Activated CD4-positive, alpha-beta T cell treated with anti-CD3 and anti-CD28 coated beads for 48 hours (primary cell): Measurements from ENCODE around the gene EEF1A2.
A peak's percentile ranks its signal among the peaks of the same experiment; 100 is the strongest.
"Not testable (repeated sequence)": the region's sequence is repeated elsewhere in the genome, so short reads cannot be mapped to it uniquely, and the experiment has no call there.

Source experiments
- DNase-seq: peaks from one replicate; pipeline ENCODE4 v3.0.0-alpha.2; 2020

EEF1A2 gene

GRCh38 chr20:63484236-63484635 lies 14.6 kb downstream of the EEF1A2 start:
- DNase-seq = no peak

GRCh38 chr20:63483834-63484233 lies 15.0 kb downstream of the EEF1A2 start:
- no peak for DNase-seq

GRCh38 chr20:63482021-63482587 lies 16.8 kb downstream of the EEF1A2 start:
- no peak for DNase-seq

GRCh38 chr20:63481503-63481902 lies 17.4 kb downstream of the EEF1A2 start:
- no peak for DNase-seq

GRCh38 chr20:63479695-63480419 lies 19.0 kb downstream of the EEF1A2 start:
- not testable (repeated sequence) for DNase-seq

- no peak for DNase-seq
Measured at GRCh38 chr20:63478346-63479302, 20.3 kb downstream of the EEF1A2 start.

GRCh38 chr20:63477944-63478343 lies 20.9 kb downstream of the EEF1A2 start:
- DNase-seq = no peak

GRCh38 chr20:63477061-63477616 lies 21.7 kb downstream of the EEF1A2 start:
- no peak for DNase-seq

GRCh38 chr20:63475209-63475608 lies 23.7 kb downstream of the EEF1A2 start:
- DNase-seq = peak; percentile 30

- no peak for DNase-seq
Measured at GRCh38 chr20:63473555-63474449, 25.1 kb downstream of the EEF1A2 start.

GRCh38 chr20:63472862-63473390 lies 26.0 kb downstream of the EEF1A2 start:
- no peak for DNase-seq

- no peak for DNase-seq
Measured at GRCh38 chr20:63471981-63472831, 26.7 kb downstream of the EEF1A2 start, which contains the start of gene KCNQ2. KCNQ2 (minus strand) TSS chr20:63472655; CDS start chr20:63472463, 192 bp downstream.

- no peak for DNase-seq
Measured at GRCh38 chr20:63471717-63471980, 27.2 kb downstream of the EEF1A2 start.

GRCh38 chr20:63471002-63471716 lies 27.7 kb downstream of the EEF1A2 start:
- DNase-seq = no peak

GRCh38 chr20:63470410-63470809 lies 28.5 kb downstream of the EEF1A2 start:
- no peak for DNase-seq

GRCh38 chr20:63469713-63470101 lies 29.2 kb downstream of the EEF1A2 start:
- no peak for DNase-seq

GRCh38 chr20:63469019-63469712 lies 29.7 kb downstream of the EEF1A2 start:
- no peak for DNase-seq

- no peak for DNase-seq
Measured at GRCh38 chr20:63468421-63468820, 30.5 kb downstream of the EEF1A2 start.

- DNase-seq = no peak
Measured at GRCh38 chr20:63467294-63468083, 31.4 kb downstream of the EEF1A2 start.
